Measurements from ENCODE around the gene CLIC5.

Gene CLIC5

DNA sequence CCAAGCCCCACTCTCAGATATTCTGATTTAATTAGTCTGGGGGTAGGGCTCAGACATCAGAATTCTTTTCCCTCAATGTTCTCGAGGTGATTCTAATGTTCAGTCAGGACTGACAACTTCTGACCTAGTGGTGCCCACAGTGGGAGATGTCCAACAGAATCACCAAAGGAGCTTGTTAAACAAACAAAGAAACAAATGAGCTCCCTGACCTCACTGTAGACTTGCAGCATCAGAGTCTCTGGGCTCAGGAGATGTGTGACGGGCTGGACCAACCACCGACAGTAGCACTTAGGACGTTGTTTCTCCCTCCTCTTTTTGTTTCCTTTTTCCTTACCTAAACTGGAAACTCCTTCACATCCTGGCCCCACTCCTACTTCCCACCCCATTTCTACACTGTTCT, 49.3 kb downstream of the CLIC5 start:
- Histone ChIP-seq H3K4me1 (ENCODE audit: control extremely low read depth in 1 of 4, control insufficient read depth in 4 of 4, insufficient read depth in 4 of 4, low read length in 3 of 4) (peaks cover 0 to 19% (median 0%) of the 10 kb centered on the region in 4 experiments), H3K9me3 (ENCODE audit: control extremely low read depth in 1 of 5, control insufficient read depth in 4 of 5, insufficient read depth in 2 of 5, low read depth in 1 of 5, low read length in 4 of 5) (peaks cover 0 to 6% (median 0%) of the 10 kb centered on the region in 5 experiments), H3K27ac (ENCODE audit: insufficient read depth in 1 of 2, low read depth in 1 of 2, low read length in 2 of 2, poor library complexity in 1 of 2, severe bottlenecking in 2 of 2) (no peak overlapping the region), H3K36me3 (ENCODE audit: control insufficient read depth in 4 of 4, insufficient read depth in 4 of 4, low read length in 3 of 4) (no peaks in the 10 kb centered on the region), H3K27me3 (replicated peaks in 2 of 5; ENCODE audit: control insufficient read depth in 4 of 5, insufficient read depth in 5 of 5, low read length in 4 of 5) (no peaks in the 10 kb centered on the region), H3K4me3 (ENCODE audit: control insufficient read depth in 1 of 7, extremely low read depth in 1 of 7, insufficient read depth in 4 of 7, low read depth in 2 of 7, low read length in 6 of 7) (no peak overlapping the region)
- WGBS (ENCODE audit: insufficient coverage), result 98% methylated on average over 3 of the region's 4 CpGs
- POLR2A ChIA-PET, result no interaction called here
- DNase-seq, result no peak
- CTCF ChIA-PET, result no interaction called here

DNA sequence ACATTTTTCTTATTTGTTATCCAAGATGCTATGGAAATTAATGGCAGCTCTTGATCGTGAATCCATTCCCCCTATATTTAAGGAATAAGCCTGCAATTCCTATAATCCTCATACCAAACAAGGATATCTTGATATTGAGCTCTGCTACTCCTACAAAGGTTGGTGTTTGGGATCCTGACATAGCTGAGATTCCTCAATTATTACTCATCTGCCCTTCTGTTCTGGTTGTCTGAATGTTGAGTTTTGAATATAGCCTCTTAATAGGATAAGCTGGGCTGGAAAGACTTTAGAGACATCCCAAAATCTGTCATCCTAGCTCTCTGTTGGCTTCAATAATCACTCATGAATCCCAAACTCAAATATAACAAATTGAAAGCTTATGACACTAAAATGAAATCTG, 49.9 kb downstream of the CLIC5 start:
- Histone ChIP-seq H3K27me3 (replicated peaks in 2 of 5; ENCODE audit: control insufficient read depth in 4 of 5, insufficient read depth in 5 of 5, low read length in 4 of 5) (no peaks in the 10 kb centered on the region), H3K9me3 (ENCODE audit: control extremely low read depth in 1 of 5, control insufficient read depth in 4 of 5, insufficient read depth in 2 of 5, low read depth in 1 of 5, low read length in 4 of 5) (peaks cover 0 to 6% (median 0%) of the 10 kb centered on the region in 5 experiments), H3K4me3 (ENCODE audit: control insufficient read depth in 1 of 7, extremely low read depth in 1 of 7, insufficient read depth in 4 of 7, low read depth in 2 of 7, low read length in 6 of 7) (no peak overlapping the region), H3K27ac (ENCODE audit: insufficient read depth in 1 of 2, low read depth in 1 of 2, low read length in 2 of 2, poor library complexity in 1 of 2, severe bottlenecking in 2 of 2) (no peak overlapping the region), H3K4me1 (ENCODE audit: control extremely low read depth in 1 of 4, control insufficient read depth in 4 of 4, insufficient read depth in 4 of 4, low read length in 3 of 4) (peaks cover 0 to 19% (median 0%) of the 10 kb centered on the region in 4 experiments), H3K36me3 (ENCODE audit: control insufficient read depth in 4 of 4, insufficient read depth in 4 of 4, low read length in 3 of 4) (no peaks in the 10 kb centered on the region)
- no CpG with 5 or more reads among the region's 1 CpG for WGBS (ENCODE audit: insufficient coverage)
- DNase-seq, result no peak
- POLR2A ChIA-PET, result no interaction called here
- CTCF ChIA-PET, result no interaction called here

- H3K4me1 ChIP-seq (ENCODE audit: control extremely low read depth in 1 of 4, control insufficient read depth in 4 of 4, insufficient read depth in 4 of 4, low read length in 3 of 4), result peaks cover 0 to 12% (median 0%) of the 10 kb centered on the region in 4 experiments
- H3K27me3 ChIP-seq (replicated peaks in 2 of 5; ENCODE audit: control insufficient read depth in 4 of 5, insufficient read depth in 5 of 5, low read length in 4 of 5), result no peaks in the 10 kb centered on the region
- ChIA-PET POLR2A (no interaction called here), CTCF (no interaction called here)
- H3K27ac ChIP-seq (ENCODE audit: insufficient read depth in 1 of 2, low read depth in 1 of 2, low read length in 2 of 2, poor library complexity in 1 of 2, severe bottlenecking in 2 of 2), result no peak overlapping the region
- WGBS (ENCODE audit: insufficient coverage), result no CpG with 5 or more reads among the region's 1 CpG
- H3K36me3 ChIP-seq (ENCODE audit: control insufficient read depth in 4 of 4, insufficient read depth in 4 of 4, low read length in 3 of 4), result no peaks in the 10 kb centered on the region
- H3K4me3 ChIP-seq (ENCODE audit: control insufficient read depth in 1 of 7, extremely low read depth in 1 of 7, insufficient read depth in 4 of 7, low read depth in 2 of 7, low read length in 6 of 7), result no peak overlapping the region
- DNase-seq, result no peak
- H3K9me3 ChIP-seq (ENCODE audit: control extremely low read depth in 1 of 5, control insufficient read depth in 4 of 5, insufficient read depth in 2 of 5, low read depth in 1 of 5, low read length in 4 of 5), result peaks cover 0 to 6% (median 0%) of the 10 kb centered on the region in 5 experiments
Measured at GRCh38 chr6:45965007-45965406, 50.7 kb downstream of the CLIC5 start.

DNA sequence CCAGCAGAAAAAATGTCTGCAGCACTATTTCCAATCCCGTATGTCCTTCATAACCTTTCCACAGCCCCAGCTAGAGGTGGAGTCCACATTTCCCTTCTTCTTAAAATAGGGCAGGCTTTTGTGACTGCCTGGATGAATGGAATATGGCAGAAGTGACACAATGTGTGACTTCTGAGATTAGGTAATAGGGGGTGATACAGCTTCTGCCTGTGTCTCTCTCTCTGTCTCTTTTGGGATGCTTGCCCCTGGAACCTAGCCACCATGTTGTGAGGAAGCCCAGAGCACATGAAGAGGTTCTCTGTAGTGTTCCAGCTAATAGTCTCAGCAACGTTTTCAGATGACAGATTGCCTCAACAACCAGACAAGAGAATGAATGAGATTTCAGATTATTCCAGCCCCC, 51.4 kb downstream of the CLIC5 start:
- no peak overlapping the region for H3K4me3 ChIP-seq (ENCODE audit: control insufficient read depth in 1 of 7, extremely low read depth in 1 of 7, insufficient read depth in 4 of 7, low read depth in 2 of 7, low read length in 6 of 7)
- DNase-seq, result no peak
- WGBS (ENCODE audit: insufficient coverage), result 57% methylated on average over 1 of the region's 2 CpGs
- H3K9me3 ChIP-seq (ENCODE audit: control extremely low read depth in 1 of 5, control insufficient read depth in 4 of 5, insufficient read depth in 2 of 5, low read depth in 1 of 5, low read length in 4 of 5), result peaks cover 0 to 6% (median 0%) of the 10 kb centered on the region in 5 experiments
- no peaks in the 10 kb centered on the region for H3K27me3 ChIP-seq (replicated peaks in 2 of 5; ENCODE audit: control insufficient read depth in 4 of 5, insufficient read depth in 5 of 5, low read length in 4 of 5)
- H3K4me1 ChIP-seq (ENCODE audit: control extremely low read depth in 1 of 4, control insufficient read depth in 4 of 4, insufficient read depth in 4 of 4, low read length in 3 of 4), result peaks cover 0 to 12% (median 3%) of the 10 kb centered on the region in 4 experiments
- CTCF ChIA-PET, result no interaction called here
- POLR2A ChIA-PET, result no interaction called here
- no peaks in the 10 kb centered on the region for H3K36me3 ChIP-seq (ENCODE audit: control insufficient read depth in 4 of 4, insufficient read depth in 4 of 4, low read length in 3 of 4)
- H3K27ac ChIP-seq (ENCODE audit: insufficient read depth in 1 of 2, low read depth in 1 of 2, low read length in 2 of 2, poor library complexity in 1 of 2, severe bottlenecking in 2 of 2), result no peak overlapping the region

DNA sequence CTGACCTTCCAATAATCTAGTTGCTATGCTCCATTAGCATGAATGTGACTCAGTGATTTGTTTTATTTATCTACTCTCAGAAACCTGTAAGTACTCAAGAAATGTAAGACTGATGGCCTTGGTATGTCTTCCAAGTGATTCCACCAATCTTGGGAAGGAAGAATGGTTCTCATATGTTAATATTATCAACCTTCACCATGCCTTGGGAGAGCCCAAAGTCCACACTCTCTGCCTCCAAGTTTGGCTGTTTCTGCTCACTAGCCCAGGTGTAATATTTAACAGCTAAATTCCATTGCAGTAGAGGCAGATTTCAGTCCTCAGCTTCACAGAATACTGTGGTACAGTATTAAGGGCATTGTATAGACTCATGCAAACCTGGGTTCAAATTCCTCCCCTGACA, 51.8 kb downstream of the CLIC5 start:
- Histone ChIP-seq H3K36me3 (ENCODE audit: control insufficient read depth in 4 of 4, insufficient read depth in 4 of 4, low read length in 3 of 4) (no peaks in the 10 kb centered on the region), H3K9me3 (ENCODE audit: control extremely low read depth in 1 of 5, control insufficient read depth in 4 of 5, insufficient read depth in 2 of 5, low read depth in 1 of 5, low read length in 4 of 5) (peaks cover 0 to 6% (median 0%) of the 10 kb centered on the region in 5 experiments), H3K27me3 (replicated peaks in 2 of 5; ENCODE audit: control insufficient read depth in 4 of 5, insufficient read depth in 5 of 5, low read length in 4 of 5) (no peaks in the 10 kb centered on the region), H3K4me1 (ENCODE audit: control extremely low read depth in 1 of 4, control insufficient read depth in 4 of 4, insufficient read depth in 4 of 4, low read length in 3 of 4) (peaks cover 0 to 12% (median 3%) of the 10 kb centered on the region in 4 experiments), H3K4me3 (ENCODE audit: control insufficient read depth in 1 of 7, extremely low read depth in 1 of 7, insufficient read depth in 4 of 7, low read depth in 2 of 7, low read length in 6 of 7) (no peak overlapping the region), H3K27ac (ENCODE audit: insufficient read depth in 1 of 2, low read depth in 1 of 2, low read length in 2 of 2, poor library complexity in 1 of 2, severe bottlenecking in 2 of 2) (no peak overlapping the region)
- ChIA-PET POLR2A (no interaction called here), CTCF (no interaction called here)
- no peak for DNase-seq

- no peak overlapping the region for H3K4me3 ChIP-seq (ENCODE audit: control insufficient read depth in 1 of 7, extremely low read depth in 1 of 7, insufficient read depth in 4 of 7, low read depth in 2 of 7, low read length in 6 of 7)
- H3K4me1 ChIP-seq (ENCODE audit: control extremely low read depth in 1 of 4, control insufficient read depth in 4 of 4, insufficient read depth in 4 of 4, low read length in 3 of 4), result peaks cover 0 to 3% (median 3%) of the 10 kb centered on the region in 4 experiments
- H3K27me3 ChIP-seq (replicated peaks in 2 of 5; ENCODE audit: control insufficient read depth in 4 of 5, insufficient read depth in 5 of 5, low read length in 4 of 5), result no peaks in the 10 kb centered on the region
- POLR2A ChIA-PET, result no interaction called here
- no peaks in the 10 kb centered on the region for H3K36me3 ChIP-seq (ENCODE audit: control insufficient read depth in 4 of 4, insufficient read depth in 4 of 4, low read length in 3 of 4)
- CTCF ChIA-PET, result no interaction called here
- DNase-seq, result no peak
- peaks cover 0 to 6% (median 0%) of the 10 kb centered on the region in 5 experiments for H3K9me3 ChIP-seq (ENCODE audit: control extremely low read depth in 1 of 5, control insufficient read depth in 4 of 5, insufficient read depth in 2 of 5, low read depth in 1 of 5, low read length in 4 of 5)
- WGBS (ENCODE audit: insufficient coverage), result 100% methylated on average over 2 of the region's 2 CpGs
- no peak overlapping the region for H3K27ac ChIP-seq (ENCODE audit: insufficient read depth in 1 of 2, low read depth in 1 of 2, low read length in 2 of 2, poor library complexity in 1 of 2, severe bottlenecking in 2 of 2)
Measured at GRCh38 chr6:45961125-45961524, 54.5 kb downstream of the CLIC5 start.

DNA sequence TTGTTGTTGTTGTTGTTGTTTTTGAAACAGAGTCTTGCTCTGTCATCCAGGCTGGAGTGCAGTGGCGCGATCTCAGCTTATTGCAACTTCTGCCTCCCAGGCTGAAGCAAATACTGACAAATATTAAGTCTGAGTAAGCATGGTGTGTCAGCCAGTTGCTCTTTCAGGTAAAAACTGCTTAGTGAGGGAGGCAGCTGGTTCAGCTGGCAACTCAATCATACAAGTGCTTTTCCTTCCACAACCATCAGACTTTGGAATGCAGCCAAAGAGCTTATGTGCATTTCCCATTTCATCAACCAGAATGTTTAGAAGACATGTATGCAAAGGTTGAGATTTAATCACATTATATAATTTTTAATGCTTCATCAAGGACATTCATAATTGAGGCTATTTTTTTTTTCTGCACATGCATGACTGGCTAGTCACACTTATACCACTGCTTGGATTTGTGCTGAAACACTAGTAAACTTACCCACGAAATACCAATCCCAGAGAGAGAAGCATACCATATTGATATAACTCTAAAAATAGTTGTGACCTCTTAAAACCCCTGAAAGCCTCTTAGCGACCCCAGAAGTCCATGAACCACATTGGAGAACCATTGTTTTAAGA, 56.0 kb downstream of the CLIC5 start:
- CTCF ChIA-PET, result interaction anchor here (1.1 to 1.2 kb wide), 2 partner anchors 19 to 29 kb away, joined by 3 read pairs; no protein-coding TSS in a partner anchor
- H3K4me3 ChIP-seq (ENCODE audit: control insufficient read depth in 1 of 7, extremely low read depth in 1 of 7, insufficient read depth in 4 of 7, low read depth in 2 of 7, low read length in 6 of 7), result no peak overlapping the region
- H3K4me1 ChIP-seq (ENCODE audit: control extremely low read depth in 1 of 4, control insufficient read depth in 4 of 4, insufficient read depth in 4 of 4, low read length in 3 of 4), result peaks cover 0 to 3% (median 3%) of the 10 kb centered on the region in 4 experiments
- peaks cover 0 to 6% (median 0%) of the 10 kb centered on the region in 5 experiments for H3K9me3 ChIP-seq (ENCODE audit: control extremely low read depth in 1 of 5, control insufficient read depth in 4 of 5, insufficient read depth in 2 of 5, low read depth in 1 of 5, low read length in 4 of 5)
- H3K36me3 ChIP-seq (ENCODE audit: control insufficient read depth in 4 of 4, insufficient read depth in 4 of 4, low read length in 3 of 4), result no peaks in the 10 kb centered on the region
- 33% methylated on average over 3 of the region's 4 CpGs for WGBS (ENCODE audit: insufficient coverage)
- H3K27ac ChIP-seq (ENCODE audit: insufficient read depth in 1 of 2, low read depth in 1 of 2, low read length in 2 of 2, poor library complexity in 1 of 2, severe bottlenecking in 2 of 2), result no peak overlapping the region
- DNase-seq, result peak; percentile 18 to 80 (median 78)
- POLR2A ChIA-PET, result no interaction called here
- no peaks in the 10 kb centered on the region for H3K27me3 ChIP-seq (replicated peaks in 2 of 5; ENCODE audit: control insufficient read depth in 4 of 5, insufficient read depth in 5 of 5, low read length in 4 of 5)
